WERI-Rb-1 (cell line): ENCODE results near the gene SMYD2.
A peak's percentile ranks its signal among the peaks of the same experiment; 100 is the strongest.

Source experiments
- DNase-seq: peaks from one replicate; pipeline ENCODE4 v3.0.0-alpha.2; 2020
- H3K27ac ChIP-seq: fragments of 250-450 bp; sonication (Bioruptor Pico); 2 replicates; pipeline ENCODE4 v1.5.1; 2020; ENCODE audit warnings: mild to moderate bottlenecking, moderate library complexity
- H3K27me3 ChIP-seq: fragments of 250-450 bp; sonication (Bioruptor Pico); 2 replicates; pipeline ENCODE4 v1.5.1; 2021; ENCODE audit warnings: mild to moderate bottlenecking, low read depth, moderate library complexity; ENCODE audit not compliant: insufficient read depth, severe bottlenecking
- H3K36me3 ChIP-seq: fragments of 250-450 bp; sonication (Bioruptor Pico); 2 replicates; pipeline ENCODE4 v1.5.1; 2020; ENCODE audit warnings: mild to moderate bottlenecking, moderate library complexity
- H3K4me3 ChIP-seq: 2 replicates; pipeline ENCODE4 v1.5.1; 2011; ENCODE audit warnings: low read depth, mild to moderate bottlenecking, control low read depth, low read length
- H3K9me3 ChIP-seq: fragments of 250-450 bp; sonication (Bioruptor Pico); 2 replicates; pipeline ENCODE4 v1.5.1; 2021; ENCODE audit warnings: mild to moderate bottlenecking, moderate library complexity; ENCODE audit not compliant: severe bottlenecking
- CTCF ChIP-seq: IDR thresholded peaks from 2 replicates; pipeline ENCODE4 v1.5.1; 2011; ENCODE audit warnings: low read depth, mild to moderate bottlenecking, control low read depth, inconsistent platforms, low read length

The SMYD2 gene

GRCh38 chr1:214244252-214244651, 36.7 kb upstream of the SMYD2 start:
- H3K27me3 ChIP-seq: no peaks in the 10 kb centered on the region
- H3K36me3 ChIP-seq: no peaks in the 10 kb centered on the region
- no peak for TF ChIP-seq CTCF
- H3K9me3 ChIP-seq: no peaks in the 10 kb centered on the region
- no peak overlapping the region for H3K4me3 ChIP-seq
- no peak for DNase-seq
- H3K27ac ChIP-seq: no peak overlapping the region

- H3K4me3 ChIP-seq: no peak overlapping the region
- H3K9me3 ChIP-seq: no peaks in the 10 kb centered on the region
- no peaks in the 10 kb centered on the region for H3K36me3 ChIP-seq
- no peak overlapping the region for H3K27ac ChIP-seq
- no peaks in the 10 kb centered on the region for H3K27me3 ChIP-seq
- TF ChIP-seq CTCF: no peak
- DNase-seq: no peak
These were observed 36.1 kb upstream of the SMYD2 start for GRCh38 chr1:214244841-214245240.

- Histone ChIP-seq H3K9me3 (no peaks in the 10 kb centered on the region), H3K36me3 (no peaks in the 10 kb centered on the region), H3K27ac (no peak overlapping the region), H3K4me3 (no peak overlapping the region), H3K27me3 (no peaks in the 10 kb centered on the region)
- peak; percentile 17 for DNase-seq
- TF ChIP-seq CTCF: no peak
These were observed 33.4 kb upstream of the SMYD2 start for GRCh38 chr1:214247501-214248041.

GRCh38 chr1:214248311-214249085, 32.5 kb upstream of the SMYD2 start:
- no peak for DNase-seq
- TF ChIP-seq CTCF: no peak

GRCh38 chr1:214249651-214250050, 31.3 kb upstream of the SMYD2 start:
- Histone ChIP-seq H3K4me3 (no peak overlapping the region), H3K9me3 (no peaks in the 10 kb centered on the region), H3K36me3 (no peaks in the 10 kb centered on the region), H3K27me3 (no peaks in the 10 kb centered on the region), H3K27ac (no peak overlapping the region)
- TF ChIP-seq CTCF: no peak
- no peak for DNase-seq

More at GRCh38 chr1:214248311-214249085, 32.5 kb upstream of the SMYD2 start:
- no peaks in the 10 kb centered on the region for H3K36me3 ChIP-seq
- no peaks in the 10 kb centered on the region for H3K9me3 ChIP-seq
- H3K27me3 ChIP-seq: no peaks in the 10 kb centered on the region
- no peak overlapping the region for H3K27ac ChIP-seq
- H3K4me3 ChIP-seq: no peak overlapping the region
